Activated CD8-positive, alpha-beta memory T cell treated with anti-CD3 and anti-CD28 coated beads, Interleukin-2, amount 10 ng/mL, durations not matched to agents 7 days and 5 days (primary cell): ENCODE data around the gene MIP. TPM values are rescaled to one million over a fixed set of nuclear protein-coding genes. Genes with fewer than 3 reads are reported as not detected.
A peak's percentile ranks its signal among the peaks of the same experiment; 100 is the strongest.
"Not testable (repeated sequence)": the region's sequence is repeated elsewhere in the genome, so short reads cannot be mapped to it uniquely, and the experiment has no call there.

Source experiments
- ATAC-seq: fragments of 150-1000 bp; cut with Tn5 transposase; one replicate; pipeline ENCODE4 v1.10.0; 2021; ENCODE audit warnings: moderate library complexity
- CTCF ChIA-PET: fragments of 350-600 bp; sonication (Branson Sonifier 250); formaldehyde crosslinking; loops from one replicate; lab custom pipeline; 2021; ENCODE audit warnings: antibody characterized with exemption; lab: Charles Lee
- DNase-seq: peaks from one replicate; pipeline ENCODE4 v3.0.0-alpha.2; 2020
- H3K27ac Mint-ChIP-seq: one replicate; pipeline ENCODE4 v1.8.0; 2021; ENCODE audit warnings: mild to moderate bottlenecking, mixed read lengths
- H3K27me3 Mint-ChIP-seq: one replicate; pipeline ENCODE4 v1.8.0; 2021; ENCODE audit warnings: mixed read lengths
- H3K36me3 Mint-ChIP-seq: one replicate; pipeline ENCODE4 v1.8.0; 2021; ENCODE audit warnings: mild to moderate bottlenecking, mixed read lengths
- H3K4me1 Mint-ChIP-seq: one replicate; pipeline ENCODE4 v1.8.0; 2021; ENCODE audit warnings: mixed read lengths
- H3K4me3 Mint-ChIP-seq: one replicate; pipeline ENCODE4 v1.8.0; 2021; ENCODE audit warnings: mild to moderate bottlenecking, moderate library complexity, mixed read lengths
- H3K9me3 Mint-ChIP-seq: one replicate; pipeline ENCODE4 v1.8.0; 2022; ENCODE audit warnings: low read depth, mixed read lengths
- total RNA-seq, 2 experiments: library from RNA; stranded (reverse); gene quantifications; one replicate each; pipeline ENCODE4 v1.2.3, GENCODE V29; 2021

The MIP gene
- total RNA-seq = not detected

DNA sequence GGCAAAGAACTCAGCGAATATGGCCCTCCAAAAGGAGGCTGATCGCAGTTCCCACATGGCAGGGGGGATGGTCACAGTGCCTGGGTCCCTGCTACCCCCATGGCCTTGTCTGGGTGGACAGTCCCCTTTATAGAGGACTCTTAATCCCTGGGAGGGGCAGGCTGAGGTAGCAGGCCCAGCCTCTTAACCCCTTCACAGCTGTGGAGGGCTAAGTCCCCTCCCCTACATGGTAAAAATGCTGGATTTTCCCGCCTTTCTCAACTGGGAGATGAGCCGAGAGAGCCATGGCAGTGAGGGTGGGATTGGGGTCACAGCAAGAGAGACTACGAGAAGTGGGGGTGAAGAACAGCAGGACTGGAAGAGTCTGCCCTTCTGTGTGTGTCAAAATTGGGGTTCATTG is at the start of gene MIP:
MIP (minus strand) TSS at position 101 of the 400 bp plus-strand sequence; CDS start at position 57, 44 bp downstream.
- no peaks in the 10 kb centered on the region for H3K36me3 Mint-ChIP-seq
- H3K4me3 Mint-ChIP-seq = no peak within 1 kb of the TSS
- DNase-seq = no peak
- no peaks in the 10 kb centered on the region for H3K27me3 Mint-ChIP-seq
- CTCF ChIA-PET = interaction anchor here (0.9 kb wide), 1 partner anchor 10 kb away, joined by 3 read pairs; no protein-coding TSS in a partner anchor
- no peak for ATAC-seq
- H3K9me3 Mint-ChIP-seq = no peaks in the 10 kb centered on the region
- no peak within 1 kb of the TSS for H3K27ac Mint-ChIP-seq
- peaks cover 7% of the 10 kb centered on the region for H3K4me1 Mint-ChIP-seq

DNA sequence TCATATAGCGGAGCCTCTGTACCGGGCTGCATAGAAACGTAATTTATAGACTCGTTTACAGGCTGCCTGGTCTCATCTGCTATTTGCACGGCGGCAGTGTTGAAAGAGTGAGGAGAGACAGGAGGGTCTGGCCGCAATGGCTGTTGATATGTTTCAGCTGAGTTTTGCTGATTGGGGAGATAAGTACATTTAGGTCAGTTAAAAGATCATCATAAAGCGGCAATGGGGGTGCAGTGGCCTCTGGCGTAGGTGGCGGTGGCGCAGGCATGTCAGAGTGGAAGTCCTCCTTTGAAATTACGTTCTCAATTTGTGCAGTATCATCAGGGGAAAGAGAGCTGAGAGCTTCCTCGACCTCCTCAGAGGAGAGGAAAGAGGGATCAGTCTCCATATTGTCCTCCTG is 45.4 kb upstream of the MIP start:
- not testable (repeated sequence) for H3K9me3 Mint-ChIP-seq, H3K4me3 Mint-ChIP-seq, H3K4me1 Mint-ChIP-seq, ATAC-seq, DNase-seq, H3K36me3 Mint-ChIP-seq, H3K27ac Mint-ChIP-seq
- peaks cover 21% of the 10 kb centered on the region for H3K27me3 Mint-ChIP-seq
- CTCF ChIA-PET = interaction anchor here (1.2 kb wide), 1 partner anchor 14 kb away, joined by 4 read pairs; no protein-coding TSS in a partner anchor

DNA sequence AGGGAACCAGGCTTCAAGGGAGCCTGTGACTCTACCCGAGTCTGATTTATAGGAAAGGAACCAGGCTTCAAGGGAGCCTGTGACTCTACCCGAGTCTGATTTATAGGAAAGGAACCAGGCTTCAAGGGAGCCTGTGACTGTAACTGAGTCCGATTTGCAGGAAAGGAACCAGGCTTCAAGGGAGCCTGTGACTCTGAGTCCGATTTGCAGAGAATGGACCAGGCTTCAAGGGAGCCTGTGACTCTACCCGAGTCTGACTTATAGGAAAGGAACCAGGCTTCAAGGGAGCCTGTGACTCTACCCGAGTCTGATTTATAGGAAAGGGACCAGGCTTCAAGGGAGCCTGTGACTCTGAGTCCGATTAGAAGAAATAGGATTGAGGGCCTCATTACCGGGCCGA is 45.0 kb upstream of the MIP start:
- H3K4me3 Mint-ChIP-seq = not testable (repeated sequence)

DNA sequence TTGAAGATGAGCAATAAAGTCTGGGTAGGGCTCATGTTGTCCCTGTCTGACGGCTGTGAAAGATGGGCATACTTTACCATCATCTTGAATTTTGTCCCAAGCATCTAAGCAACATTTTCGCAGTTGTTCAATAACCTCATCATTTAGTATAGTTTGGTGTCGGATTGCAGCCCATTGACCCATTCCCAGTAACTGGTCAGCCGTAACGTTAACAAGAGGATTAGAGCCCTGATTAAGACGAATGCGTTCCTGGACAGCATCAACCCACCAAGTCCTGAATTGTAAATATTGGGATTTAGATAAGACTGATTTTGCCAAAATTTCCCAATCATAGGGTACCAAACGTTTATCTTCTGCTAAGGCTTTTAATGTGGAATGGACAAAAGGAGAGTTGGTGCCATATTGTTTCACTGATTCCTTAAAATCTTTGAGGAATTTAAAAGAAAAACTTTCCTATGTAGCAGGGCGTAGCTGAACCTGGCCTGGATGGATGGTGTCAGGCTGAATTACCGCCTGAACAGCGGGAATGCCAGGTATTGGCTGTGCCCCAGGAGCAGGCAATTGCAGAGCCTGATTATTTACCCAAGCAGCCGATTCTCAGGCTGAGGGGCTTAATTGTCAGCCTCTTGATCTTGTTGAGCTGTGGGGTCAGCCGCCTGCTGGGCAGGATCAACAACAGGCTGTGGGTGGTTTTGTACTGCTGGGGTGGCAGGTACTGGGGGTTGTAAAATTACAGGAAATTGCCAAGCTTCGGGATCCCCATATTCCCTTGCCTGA is 43.9 kb upstream of the MIP start:
- H3K36me3 Mint-ChIP-seq, ATAC-seq, CTCF ChIA-PET: not testable (repeated sequence)

More for the DNA sequence above, 45.0 kb upstream of the MIP start:
- DNase-seq, H3K4me1 Mint-ChIP-seq, H3K36me3 Mint-ChIP-seq, H3K9me3 Mint-ChIP-seq, H3K27ac Mint-ChIP-seq, ATAC-seq: not testable (repeated sequence)
- CTCF ChIA-PET = interaction anchor here (1.2 kb wide), 1 partner anchor 15 kb away, joined by 4 read pairs; no protein-coding TSS in a partner anchor
- peaks cover 21% of the 10 kb centered on the region for H3K27me3 Mint-ChIP-seq

DNA sequence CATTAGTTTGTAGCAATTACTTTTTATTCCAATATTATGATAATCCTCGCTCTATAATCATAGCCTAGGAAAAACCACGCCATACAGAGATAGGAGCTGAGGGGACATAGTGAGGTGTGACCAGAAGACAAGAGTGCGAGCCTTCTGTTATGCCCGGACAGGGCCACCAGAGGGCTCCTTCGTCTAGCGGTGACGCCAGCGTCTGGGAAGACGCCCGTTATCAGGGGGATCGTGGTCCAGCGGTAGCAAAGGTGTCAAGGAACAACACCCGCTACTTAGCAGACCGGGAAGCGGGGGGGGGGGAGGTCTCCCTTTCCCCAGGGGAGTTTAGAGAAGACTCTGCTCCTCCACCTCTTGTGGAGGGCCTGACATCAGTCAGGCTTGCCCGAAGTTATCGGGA is 42.2 kb upstream of the MIP start:
- H3K27ac Mint-ChIP-seq = not testable (repeated sequence)
- CTCF ChIA-PET = interaction anchor here (1.2 kb wide), 1 partner anchor 94 kb away, joined by 4 read pairs; no protein-coding TSS in a partner anchor

More for the DNA sequence above, 43.9 kb upstream of the MIP start:
- not testable (repeated sequence) for DNase-seq, H3K4me3 Mint-ChIP-seq, H3K9me3 Mint-ChIP-seq, H3K27ac Mint-ChIP-seq, H3K4me1 Mint-ChIP-seq
- H3K27me3 Mint-ChIP-seq = peaks cover 21% of the 10 kb centered on the region

DNA sequence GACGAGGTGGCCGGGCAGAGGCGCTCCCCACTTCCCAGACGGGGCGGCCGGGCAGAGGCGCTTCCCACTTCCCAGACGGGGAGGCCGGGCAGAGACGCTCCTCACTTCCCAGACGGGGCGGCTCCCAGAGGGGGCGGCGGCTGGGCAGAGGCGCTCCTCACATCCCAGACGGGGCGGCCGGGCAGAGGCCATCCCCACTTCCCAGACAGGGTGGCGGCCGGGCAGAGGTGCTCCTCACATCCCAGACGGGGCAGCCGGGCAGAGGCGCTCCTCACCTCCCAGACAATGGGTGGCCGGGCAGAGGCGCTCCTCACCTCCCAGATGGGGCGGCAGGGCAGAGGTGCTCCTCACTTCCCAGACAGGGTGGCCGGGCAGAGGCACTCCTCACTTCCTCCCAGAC is 40.0 kb upstream of the MIP start:
- H3K27ac Mint-ChIP-seq, H3K36me3 Mint-ChIP-seq, DNase-seq, ATAC-seq, H3K4me3 Mint-ChIP-seq, CTCF ChIA-PET, H3K9me3 Mint-ChIP-seq, H3K4me1 Mint-ChIP-seq: not testable (repeated sequence)
- peaks cover 38% of the 10 kb centered on the region for H3K27me3 Mint-ChIP-seq

More for the DNA sequence above, 42.2 kb upstream of the MIP start:
- H3K36me3 Mint-ChIP-seq, H3K4me1 Mint-ChIP-seq, DNase-seq, H3K4me3 Mint-ChIP-seq, ATAC-seq, H3K9me3 Mint-ChIP-seq: not testable (repeated sequence)
- H3K27me3 Mint-ChIP-seq = peaks cover 26% of the 10 kb centered on the region

DNA sequence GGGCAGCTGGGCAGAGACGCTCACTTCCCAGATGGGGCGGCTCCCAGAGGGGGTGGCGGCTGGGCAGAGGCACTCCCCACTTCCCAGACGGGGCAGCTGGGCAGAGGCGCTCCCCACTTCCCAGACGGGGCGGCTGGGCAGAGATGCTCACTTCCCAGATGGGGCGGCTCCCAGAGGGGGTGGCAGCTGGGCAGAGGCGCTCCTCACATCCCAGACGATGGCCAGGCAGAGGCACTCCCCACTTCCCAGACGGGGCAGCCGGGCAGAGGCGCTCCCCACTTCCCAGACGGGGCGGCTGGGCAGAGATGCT is 39.6 kb upstream of the MIP start:
- H3K27ac Mint-ChIP-seq, H3K9me3 Mint-ChIP-seq, H3K4me1 Mint-ChIP-seq, H3K4me3 Mint-ChIP-seq, H3K36me3 Mint-ChIP-seq, ATAC-seq, CTCF ChIA-PET, DNase-seq: not testable (repeated sequence)
- peaks cover 40% of the 10 kb centered on the region for H3K27me3 Mint-ChIP-seq

DNA sequence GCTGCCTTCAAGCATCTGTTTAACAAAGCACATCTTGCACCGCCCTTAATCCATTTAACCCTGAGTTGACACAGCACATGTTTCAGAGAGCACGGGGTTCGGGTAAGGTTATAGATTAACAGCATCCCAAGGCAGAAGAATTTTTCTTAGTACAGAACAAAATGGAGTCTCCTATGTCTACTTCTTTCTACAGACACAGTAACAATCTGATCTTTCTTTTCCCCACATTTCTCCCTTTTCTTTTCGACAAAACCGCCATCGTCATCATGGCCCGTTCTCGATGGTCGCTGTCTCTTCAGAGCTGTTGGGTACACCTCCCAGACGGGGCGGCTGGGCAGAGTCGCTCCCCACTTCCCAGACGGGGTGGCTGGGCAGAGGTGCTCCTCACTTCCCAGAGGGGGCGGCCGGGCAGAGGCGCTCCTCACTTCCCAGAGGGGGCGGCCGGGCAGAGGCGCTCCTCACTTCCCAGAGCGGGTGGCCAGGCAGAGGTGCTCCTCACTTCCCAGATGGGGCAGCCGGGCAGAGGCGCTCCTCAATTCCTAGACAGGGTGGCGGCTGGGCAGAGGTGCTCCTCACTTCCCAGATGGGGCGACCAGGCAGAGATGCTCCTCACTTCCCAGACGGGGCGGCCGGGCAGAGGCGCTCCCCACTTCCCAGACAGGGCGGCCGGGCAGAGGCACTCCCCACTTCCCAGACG is 39.1 kb upstream of the MIP start:
- H3K36me3 Mint-ChIP-seq, H3K9me3 Mint-ChIP-seq, H3K27ac Mint-ChIP-seq, ATAC-seq, H3K4me3 Mint-ChIP-seq, CTCF ChIA-PET, DNase-seq, H3K4me1 Mint-ChIP-seq: not testable (repeated sequence)
- H3K27me3 Mint-ChIP-seq = peaks cover 41% of the 10 kb centered on the region

DNA sequence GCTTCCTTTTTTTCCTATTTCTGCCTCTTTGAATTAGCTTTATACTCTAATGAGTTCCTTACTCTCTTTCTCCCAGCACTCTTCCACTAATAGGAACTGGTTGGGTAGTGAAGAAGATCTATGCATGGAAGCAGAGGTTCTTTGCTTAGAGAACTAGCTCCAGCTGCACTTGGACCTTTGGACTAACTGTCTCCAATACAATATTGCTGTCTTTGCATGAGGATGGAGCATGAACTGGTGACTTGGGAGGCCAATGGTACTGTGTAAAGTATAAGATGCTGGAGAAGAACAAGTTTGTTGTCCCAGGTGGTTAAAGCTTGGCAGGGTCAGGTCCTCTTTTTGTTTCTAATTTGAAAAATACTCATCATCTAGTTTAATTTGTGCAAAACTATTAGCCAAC is 35.9 kb upstream of the MIP start:
- H3K36me3 Mint-ChIP-seq = peaks cover 3% of the 10 kb centered on the region
- no peak for ATAC-seq
- CTCF ChIA-PET = interaction anchor here (1.2 to 1.5 kb wide), 3 partner anchors 12 to 26 kb away, joined by 4 to 7 read pairs (median 4); no protein-coding TSS in a partner anchor
- H3K4me3 Mint-ChIP-seq = no peak overlapping the region
- no peak for DNase-seq
- no peak overlapping the region for H3K27ac Mint-ChIP-seq
- H3K9me3 Mint-ChIP-seq = no peaks in the 10 kb centered on the region
- peaks cover 51% of the 10 kb centered on the region for H3K27me3 Mint-ChIP-seq
- peaks cover 17% of the 10 kb centered on the region for H3K4me1 Mint-ChIP-seq

DNA sequence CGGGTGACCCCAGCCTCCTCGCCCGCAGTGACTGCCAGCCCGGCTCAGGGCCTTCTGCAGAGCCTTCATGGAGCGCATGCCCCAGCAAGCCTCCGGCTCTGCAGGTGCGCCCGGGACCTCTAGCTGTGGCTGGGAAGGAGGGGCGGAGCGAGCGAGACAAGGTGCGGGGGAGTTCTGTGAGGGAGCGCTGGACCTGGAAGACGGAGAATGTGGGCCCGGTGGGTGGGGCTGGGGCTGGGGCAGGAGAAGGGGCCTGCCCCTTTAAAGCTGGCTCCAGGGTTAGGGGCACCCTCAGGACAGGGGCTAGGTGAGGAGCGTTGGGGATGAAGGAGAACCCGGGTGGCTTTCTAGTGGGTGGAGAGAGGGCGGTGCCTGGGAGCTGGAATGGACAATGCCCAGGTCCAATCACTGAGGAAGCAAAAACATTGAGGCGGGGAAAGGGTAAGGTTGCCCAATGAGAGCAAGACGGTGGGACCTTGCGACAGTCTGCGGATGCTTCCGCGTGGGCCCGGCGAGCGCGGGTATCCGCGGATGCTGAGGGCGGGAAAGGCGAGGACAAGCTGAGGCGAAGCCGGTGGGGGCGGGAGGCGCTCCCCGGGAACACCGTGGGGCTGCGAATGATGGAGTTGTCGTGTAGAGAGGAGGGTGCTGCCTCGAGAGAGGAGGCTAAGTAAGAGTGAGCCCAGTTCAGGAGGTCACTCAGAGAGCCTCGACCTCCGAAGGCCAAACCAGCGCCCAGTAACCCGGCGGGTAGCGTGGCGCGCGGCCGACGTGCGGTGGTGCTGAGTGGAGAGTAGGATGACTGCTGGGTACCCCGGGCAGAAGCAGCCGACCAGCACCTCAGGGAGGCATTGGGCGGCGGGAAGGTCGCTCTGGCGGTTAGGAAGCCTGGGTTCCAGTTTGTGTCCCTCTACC is 33.8 kb upstream of the MIP start, which contains the start of gene GLS2:
GLS2 (minus strand) TSS at position 121 of the 915 bp plus-strand sequence; CDS start at position 78, 43 bp downstream.
- ATAC-seq (peak; percentile 98), DNase-seq (peak; percentile 80)
- Mint-ChIP-seq H3K9me3 (no peaks in the 10 kb centered on the region), H3K27ac (peak within 1 kb of the TSS; percentile 19), H3K36me3 (peaks cover 3% of the 10 kb centered on the region), H3K4me1 (peaks cover 17% of the 10 kb centered on the region), H3K4me3 (peak within 1 kb of the TSS; percentile 68), H3K27me3 (peaks cover 51% of the 10 kb centered on the region)
- CTCF ChIA-PET = interaction anchor here (1.5 to 1.7 kb wide), 3 partner anchors 14 to 148 kb away, joined by 4 read pairs; partner anchors contain the start of gene TIMELESS

DNA sequence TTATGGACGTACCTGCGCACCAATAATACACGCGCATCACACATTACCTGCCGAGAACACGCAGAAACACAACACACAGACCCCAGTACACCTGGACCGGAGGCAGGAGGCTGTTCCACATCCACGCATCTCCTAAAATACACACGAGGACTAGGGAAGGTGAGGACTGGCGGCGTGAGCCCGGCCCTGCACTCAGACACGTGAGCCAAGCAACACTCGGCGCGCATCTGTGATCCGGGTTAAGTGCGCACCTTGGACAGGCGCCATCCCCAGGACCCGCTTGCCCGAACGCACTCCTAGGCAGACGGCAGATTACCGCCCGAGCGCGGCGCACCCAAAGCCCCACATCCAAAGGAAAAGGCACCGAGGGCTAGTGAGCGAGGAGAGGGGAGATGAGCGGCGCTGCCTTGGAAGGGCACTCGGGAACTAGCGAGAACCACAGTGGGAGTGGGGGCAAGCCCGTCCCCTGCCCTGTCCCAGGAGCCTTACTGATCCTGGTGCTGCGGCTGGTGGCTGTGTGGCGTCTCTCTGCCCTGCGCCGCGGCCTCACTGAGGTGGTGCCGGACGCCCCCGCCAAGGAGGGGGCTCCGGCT is 33.1 kb upstream of the MIP start:
- DNase-seq = no peak
- no peak overlapping the region for H3K27ac Mint-ChIP-seq

DNA sequence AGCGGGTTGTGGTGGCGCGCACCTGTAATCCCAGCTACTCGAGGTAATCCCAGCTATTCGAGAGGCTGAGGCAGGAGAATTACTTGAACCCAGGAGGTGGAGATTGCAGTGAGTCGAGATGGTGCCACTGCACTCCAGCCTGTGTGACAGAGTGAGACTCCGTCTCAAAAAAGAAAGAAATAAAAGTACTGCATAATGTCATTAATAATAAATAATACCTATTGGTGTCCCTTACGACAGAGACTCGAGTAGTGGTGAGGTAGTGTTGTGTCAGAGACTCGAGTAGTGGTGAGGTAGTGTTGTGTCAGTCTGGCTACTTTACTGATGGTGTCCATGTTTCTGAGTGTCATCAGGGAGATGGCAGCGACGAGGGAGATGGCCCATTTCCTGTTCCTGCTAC is 32.2 kb upstream of the MIP start:
- DNase-seq (no peak), ATAC-seq (no peak)
- H3K4me3 Mint-ChIP-seq = no peak overlapping the region
- H3K36me3 Mint-ChIP-seq = peaks cover 3% of the 10 kb centered on the region
- H3K27me3 Mint-ChIP-seq = peaks cover 46% of the 10 kb centered on the region
- H3K27ac Mint-ChIP-seq = no peak overlapping the region
- peaks cover 17% of the 10 kb centered on the region for H3K4me1 Mint-ChIP-seq
- no peaks in the 10 kb centered on the region for H3K9me3 Mint-ChIP-seq
- CTCF ChIA-PET = interaction anchor here (0.8 to 1.5 kb wide), 2 partner anchors 27 to 297 kb away, joined by 3 read pairs; no protein-coding TSS in a partner anchor

More for the DNA sequence above, 33.1 kb upstream of the MIP start:
- ATAC-seq = peak; percentile 28
- CTCF ChIA-PET = interaction anchor here (1.6 kb wide), 1 partner anchor 149 kb away, joined by 4 read pairs; no protein-coding TSS in a partner anchor
- Mint-ChIP-seq H3K27me3 (peaks cover 48% of the 10 kb centered on the region), H3K36me3 (peaks cover 3% of the 10 kb centered on the region), H3K9me3 (no peaks in the 10 kb centered on the region), H3K4me3 (peak overlapping the region; percentile 68), H3K4me1 (peaks cover 17% of the 10 kb centered on the region)
